VCaP (cell line): Measurements from ENCODE around the gene SCFD2.

Experiments used
- H3K27ac ChIP-seq: fragments of 450-650 bp; 2 replicates; pipeline ENCODE4 v1.5.1; 2017
- CTCF ChIP-seq: fragments of 450-650 bp; conservative IDR thresholded peaks from 2 replicates; pipeline ENCODE4 v1.5.1; 2017; ENCODE audit warnings: mild to moderate bottlenecking, moderate library complexity

The SCFD2 gene

GRCh38 chr4:53371843-53372521 is 6.1 kb upstream of the SCFD2 start:
- TF ChIP-seq CTCF, result no peak
- H3K27ac ChIP-seq, result no peak overlapping the region

- no peak for TF ChIP-seq CTCF
- H3K27ac ChIP-seq, result no peak overlapping the region
Observed at GRCh38 chr4:53371049-53371448, 5.2 kb upstream of the SCFD2 start.

- no peak overlapping the region for H3K27ac ChIP-seq
- TF ChIP-seq CTCF, result no peak
Observed at GRCh38 chr4:53367721-53368120, 1.9 kb upstream of the SCFD2 start.

GRCh38 chr4:53366301-53366716 is 448 bp upstream of the SCFD2 start:
- peak overlapping the region; percentile 71 for H3K27ac ChIP-seq
- TF ChIP-seq CTCF, result no peak

GRCh38 chr4:53365121-53365485 is 758 bp downstream of the SCFD2 start:
- peak overlapping the region; percentile 71 for H3K27ac ChIP-seq
- TF ChIP-seq CTCF, result no peak

- TF ChIP-seq CTCF, result no peak
Observed at GRCh38 chr4:53364624-53365023, 1.2 kb downstream of the SCFD2 start.

GRCh38 chr4:53362093-53362492 is 3.8 kb downstream of the SCFD2 start:
- H3K27ac ChIP-seq, result no peak overlapping the region
- no peak for TF ChIP-seq CTCF

More at GRCh38 chr4:53364624-53365023, 1.2 kb downstream of the SCFD2 start:
- H3K27ac ChIP-seq, result peak overlapping the region; percentile 71; the same call in 1 of the 2 replicates
